ENCODE data around the gene TRAM2. TPM values are rescaled to one million over a fixed set of nuclear protein-coding genes. Genes with fewer than 3 reads are reported as not detected.

Gene TRAM2
- total RNA-seq, 2 experiments from 2014 or later, result 7.1 to 7.6 TPM

- Mint-ChIP-seq H3K4me3 (no peak overlapping the region), H3K36me3 (ENCODE audit: low read depth) (no peaks in the 10 kb centered on the region), H3K4me1 (ENCODE audit: low read depth) (no peaks in the 10 kb centered on the region), H3K27me3 (no peaks in the 10 kb centered on the region), H3K9me3 (no peaks in the 10 kb centered on the region), H3K27ac (no peak overlapping the region)
- intact Hi-C loops (cut with DNase I, micrococcal nuclease), result no loop called here
- no peaks in the 10 kb centered on the region for H3K36me3 ChIP-seq (ENCODE audit: insufficient read depth, low read length)
- DNase-seq (no peak), ATAC-seq (ENCODE audit: poor library complexity) (no peak)
- H3K9me3 ChIP-seq (ENCODE audit: control insufficient read depth in 1 of 2, insufficient read depth in 1 of 2, low read length in 2 of 2), result no peaks in the 10 kb centered on the region
- POLR2A ChIA-PET, result no interaction called here
- TF ChIP-seq, protein P1, sequence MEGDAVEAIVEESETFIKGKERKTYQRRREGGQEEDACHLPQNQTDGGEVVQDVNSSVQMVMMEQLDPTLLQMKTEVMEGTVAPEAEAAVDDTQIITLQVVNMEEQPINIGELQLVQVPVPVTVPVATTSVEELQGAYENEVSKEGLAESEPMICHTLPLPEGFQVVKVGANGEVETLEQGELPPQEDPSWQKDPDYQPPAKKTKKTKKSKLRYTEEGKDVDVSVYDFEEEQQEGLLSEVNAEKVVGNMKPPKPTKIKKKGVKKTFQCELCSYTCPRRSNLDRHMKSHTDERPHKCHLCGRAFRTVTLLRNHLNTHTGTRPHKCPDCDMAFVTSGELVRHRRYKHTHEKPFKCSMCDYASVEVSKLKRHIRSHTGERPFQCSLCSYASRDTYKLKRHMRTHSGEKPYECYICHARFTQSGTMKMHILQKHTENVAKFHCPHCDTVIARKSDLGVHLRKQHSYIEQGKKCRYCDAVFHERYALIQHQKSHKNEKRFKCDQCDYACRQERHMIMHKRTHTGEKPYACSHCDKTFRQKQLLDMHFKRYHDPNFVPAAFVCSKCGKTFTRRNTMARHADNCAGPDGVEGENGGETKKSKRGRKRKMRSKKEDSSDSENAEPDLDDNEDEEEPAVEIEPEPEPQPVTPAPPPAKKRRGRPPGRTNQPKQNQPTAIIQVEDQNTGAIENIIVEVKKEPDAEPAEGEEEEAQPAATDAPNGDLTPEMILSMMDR (IDR thresholded peaks at IDR 0.05), result no peak
- no peaks in the 10 kb centered on the region for H3K27me3 ChIP-seq (ENCODE audit: control insufficient read depth in 1 of 2, insufficient read depth in 2 of 2, low read length in 2 of 2)
- CTCF ChIA-PET, result interaction anchor here (0.5 kb wide), 1 partner anchor 149 kb away, joined by 3 read pairs; no protein-coding TSS in a partner anchor
- H3K27ac ChIP-seq (ENCODE audit: low read depth in 1 of 2, low read length in 2 of 2), result no peak overlapping the region
- no peak overlapping the region for H3K4me3 ChIP-seq (ENCODE audit: low read length)
- H3K4me1 ChIP-seq (ENCODE audit: insufficient read depth, low read length), result no peaks in the 10 kb centered on the region
Observed at GRCh38 chr6:52603000-52603795, 26.3 kb upstream of the TRAM2 start.

DNA sequence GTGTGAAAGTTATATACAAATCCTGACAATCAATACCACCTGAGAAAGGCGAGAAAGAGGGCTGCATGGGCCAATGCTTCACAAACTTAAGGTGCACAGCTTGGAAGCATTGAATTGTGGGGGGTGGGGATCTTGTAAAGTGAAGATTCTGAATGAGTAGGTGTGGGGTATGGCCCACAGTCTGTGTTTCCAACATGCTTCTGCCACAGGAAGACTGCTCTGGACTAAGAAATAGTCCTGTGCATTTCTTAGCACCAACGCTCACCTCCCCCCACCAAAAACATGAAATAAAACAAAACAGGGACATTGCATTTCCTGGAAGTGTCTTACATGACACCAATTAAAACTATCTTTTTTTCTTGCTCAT is 21.9 kb upstream of the TRAM2 start:
- Mint-ChIP-seq H3K36me3 (ENCODE audit: low read depth) (no peaks in the 10 kb centered on the region), H3K4me3 (no peak overlapping the region), H3K27me3 (no peaks in the 10 kb centered on the region), H3K4me1 (ENCODE audit: low read depth) (peaks cover 9% of the 10 kb centered on the region), H3K9me3 (no peaks in the 10 kb centered on the region), H3K27ac (no peak overlapping the region)
- intact Hi-C loops (cut with DNase I, micrococcal nuclease), result loop anchor here in 1 of 2 experiments (5.0 kb wide), 1 partner anchor 182 kb away; no protein-coding TSS in a partner anchor
- no peak overlapping the region for H3K4me3 ChIP-seq (ENCODE audit: low read length)
- DNase-seq (no peak), ATAC-seq (ENCODE audit: poor library complexity) (no peak)
- ChIA-PET CTCF (interaction anchor here (1.0 kb wide), 1 partner anchor 183 kb away, joined by 3 read pairs; no protein-coding TSS in a partner anchor), POLR2A (no interaction called here)
- TF ChIP-seq, protein P1 (IDR thresholded peaks at IDR 0.05), result no peak
- H3K27ac ChIP-seq (ENCODE audit: low read depth in 1 of 2, low read length in 2 of 2), result no peak overlapping the region
- H3K36me3 ChIP-seq (ENCODE audit: insufficient read depth, low read length), result no peaks in the 10 kb centered on the region
- no peaks in the 10 kb centered on the region for H3K27me3 ChIP-seq (ENCODE audit: control insufficient read depth in 1 of 2, insufficient read depth in 2 of 2, low read length in 2 of 2)
- no peaks in the 10 kb centered on the region for H3K4me1 ChIP-seq (ENCODE audit: insufficient read depth, low read length)
- H3K9me3 ChIP-seq (ENCODE audit: control insufficient read depth in 1 of 2, insufficient read depth in 1 of 2, low read length in 2 of 2), result no peaks in the 10 kb centered on the region

DNA sequence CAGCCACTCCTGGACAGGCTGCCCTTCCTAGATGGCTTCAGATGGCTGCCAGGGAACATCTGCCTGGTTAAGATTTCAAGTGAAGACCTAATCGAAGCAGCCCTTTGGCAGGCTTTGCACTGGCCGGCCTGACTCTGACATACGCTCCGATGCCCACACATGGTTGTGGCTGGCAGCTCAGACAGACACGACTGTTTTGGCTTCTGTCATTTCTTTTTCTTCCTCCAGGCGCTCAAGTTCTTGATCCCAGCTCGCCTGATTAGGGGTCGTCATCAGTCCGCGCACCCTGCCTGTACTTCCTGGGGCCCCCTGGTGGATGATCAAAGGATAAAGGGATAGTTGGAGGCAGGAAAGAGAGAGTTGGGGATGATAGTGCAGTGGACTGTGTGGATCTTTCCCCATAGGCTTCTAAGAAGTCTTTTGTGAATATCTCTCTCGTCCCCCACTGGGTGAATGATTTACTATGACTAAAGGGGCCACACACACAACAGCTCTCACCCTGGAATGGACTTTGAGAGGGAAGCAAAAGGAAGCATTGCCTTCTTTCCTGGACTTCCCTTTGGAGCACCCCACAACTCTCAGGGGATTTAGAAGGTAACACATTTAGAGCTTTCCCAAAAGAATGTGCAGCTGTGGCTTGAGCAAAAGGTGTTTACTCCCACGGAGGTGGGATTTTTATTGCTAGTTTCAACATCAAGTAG is 21.4 kb upstream of the TRAM2 start:
- H3K27me3 ChIP-seq (ENCODE audit: control insufficient read depth in 1 of 2, insufficient read depth in 2 of 2, low read length in 2 of 2), result no peaks in the 10 kb centered on the region
- peak in 5 of 14 experiments; percentile 10 to 45 (median 30) for DNase-seq
- no peaks in the 10 kb centered on the region for H3K4me1 ChIP-seq (ENCODE audit: insufficient read depth, low read length)
- CTCF ChIA-PET, result interaction anchor here (1.0 kb wide), 1 partner anchor 183 kb away, joined by 3 read pairs; no protein-coding TSS in a partner anchor
- intact Hi-C loops (cut with DNase I, micrococcal nuclease), result loop anchor here in 1 of 2 experiments (5.0 kb wide), 1 partner anchor 181 kb away; no protein-coding TSS in a partner anchor
- POLR2A ChIA-PET, result interaction anchor here (0.6 kb wide), 1 partner anchor 22 kb away, joined by 3 read pairs; no protein-coding TSS in a partner anchor
- H3K4me3 ChIP-seq (ENCODE audit: low read length), result no peak overlapping the region
- H3K9me3 ChIP-seq (ENCODE audit: control insufficient read depth in 1 of 2, insufficient read depth in 1 of 2, low read length in 2 of 2), result no peaks in the 10 kb centered on the region
- Mint-ChIP-seq H3K27me3 (no peaks in the 10 kb centered on the region), H3K4me1 (ENCODE audit: low read depth) (peaks cover 9% of the 10 kb centered on the region), H3K4me3 (no peak overlapping the region), H3K9me3 (no peaks in the 10 kb centered on the region), H3K27ac (no peak overlapping the region), H3K36me3 (ENCODE audit: low read depth) (no peaks in the 10 kb centered on the region)
- no peak overlapping the region for H3K27ac ChIP-seq (ENCODE audit: low read depth in 1 of 2, low read length in 2 of 2)
- H3K36me3 ChIP-seq (ENCODE audit: insufficient read depth, low read length), result no peaks in the 10 kb centered on the region
- no peak for ATAC-seq (ENCODE audit: poor library complexity)
- TF ChIP-seq, protein P1 (IDR thresholded peaks at IDR 0.05), result peak; percentile 22

Measured in CD4-positive, alpha-beta T cell (primary cell).